NT2/D1 (cell line): ENCODE measurements around the gene SIAH3.

Source experiments
- DNase-seq: peaks from one replicate; pipeline ENCODE4 v3.0.0-alpha.2; 2011; ENCODE audit warnings: low read depth, low spot score
- H3K27me3 ChIP-seq: 2 replicates; pipeline ENCODE4 v1.6.0; 2011; ENCODE audit warnings: mild to moderate bottlenecking; ENCODE audit not compliant: insufficient read length, insufficient read depth
- H3K36me3 ChIP-seq: 2 replicates; pipeline ENCODE4 v1.6.1; 2011; ENCODE audit warnings: mild to moderate bottlenecking, low read length, mixed read lengths; ENCODE audit not compliant: insufficient read depth, insufficient read length
- H3K4me1 ChIP-seq: 2 replicates; pipeline ENCODE4 v1.5.1; 2011; ENCODE audit not compliant: insufficient read depth, insufficient read length
- H3K4me3 ChIP-seq: 2 replicates; pipeline ENCODE4 v1.5.1; 2011; ENCODE audit warnings: low read depth; ENCODE audit not compliant: insufficient read length
- H3K9ac ChIP-seq: 2 replicates; pipeline ENCODE4 v1.6.0; 2011; ENCODE audit warnings: low read depth; ENCODE audit not compliant: insufficient read length
- H3K9me3 ChIP-seq: 2 replicates; pipeline ENCODE4 v1.5.1; 2011; ENCODE audit warnings: mild to moderate bottlenecking, low read length; ENCODE audit not compliant: insufficient read depth
- SUZ12 ChIP-seq: IDR thresholded peaks from 2 replicates; pipeline ENCODE4 v1.6.1; 2011; ENCODE audit not compliant: insufficient read length, insufficient read depth; ENCODE audit errors: extremely low read depth
- YY1 ChIP-seq: IDR thresholded peaks from 2 replicates; pipeline ENCODE4 v1.6.1; 2011; ENCODE audit not compliant: insufficient read length, insufficient read depth
- ZNF274 ChIP-seq: IDR thresholded peaks from 2 replicates; pipeline ENCODE4 v1.6.1; 2011; ENCODE audit warnings: mild to moderate bottlenecking, low read depth, low read length

The SIAH3 gene

DNA sequence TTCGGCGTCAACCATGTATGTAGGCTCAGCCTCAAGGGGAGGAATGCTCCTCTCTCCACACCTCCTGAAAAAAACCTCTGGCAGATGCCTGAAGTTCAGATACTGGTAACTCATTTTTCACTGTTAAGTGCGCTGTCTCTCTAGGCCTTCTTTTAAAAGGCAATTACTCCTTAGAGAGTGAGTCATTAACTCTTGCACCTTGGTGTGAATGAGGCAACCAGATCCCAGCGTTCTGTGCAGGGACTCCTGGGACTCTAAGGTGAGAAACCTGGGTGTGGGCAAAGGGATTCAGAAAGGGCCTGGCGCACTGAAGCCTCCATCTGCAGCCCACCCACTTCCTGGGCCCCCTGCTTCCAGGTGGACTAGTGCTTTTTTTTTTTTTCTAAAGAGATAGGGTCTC, 71.7 kb downstream of the SIAH3 start:
- DNase-seq = no peak
- Histone ChIP-seq H3K9me3 (no peaks in the 10 kb centered on the region), H3K36me3 (no peaks in the 10 kb centered on the region), H3K4me1 (no peaks in the 10 kb centered on the region), H3K4me3 (no peak overlapping the region), H3K27me3 (no peaks in the 10 kb centered on the region), H3K9ac (no peak overlapping the region)
- TF ChIP-seq YY1 (no peak), SUZ12 (no peak), ZNF274 (no peak)

DNA sequence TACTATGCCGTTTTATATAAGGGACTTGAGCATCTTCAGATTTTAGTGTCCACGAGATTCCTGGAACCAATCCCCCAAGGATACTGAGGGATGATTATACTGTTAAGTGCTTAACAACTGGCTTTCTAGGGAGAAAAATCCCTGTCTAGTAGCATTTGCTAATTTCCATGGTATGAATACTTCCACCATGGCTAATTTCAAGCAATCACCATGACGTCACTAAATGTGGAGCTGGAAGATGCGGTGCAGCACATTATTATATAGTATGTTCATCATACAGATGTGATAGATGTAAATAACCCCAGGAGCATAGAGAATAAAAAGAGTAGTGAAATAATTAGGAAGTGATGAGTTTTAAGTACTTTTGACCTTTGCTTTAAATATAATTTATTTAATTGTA, 72.7 kb downstream of the SIAH3 start:
- no peaks in the 10 kb centered on the region for H3K4me1 ChIP-seq
- no peak overlapping the region for H3K9ac ChIP-seq
- H3K36me3 ChIP-seq = no peaks in the 10 kb centered on the region
- H3K4me3 ChIP-seq = no peak overlapping the region
- H3K27me3 ChIP-seq = no peaks in the 10 kb centered on the region
- DNase-seq = no peak
- no peak for TF ChIP-seq SUZ12
- no peak for TF ChIP-seq ZNF274
- no peak for TF ChIP-seq YY1
- H3K9me3 ChIP-seq = no peaks in the 10 kb centered on the region

DNA sequence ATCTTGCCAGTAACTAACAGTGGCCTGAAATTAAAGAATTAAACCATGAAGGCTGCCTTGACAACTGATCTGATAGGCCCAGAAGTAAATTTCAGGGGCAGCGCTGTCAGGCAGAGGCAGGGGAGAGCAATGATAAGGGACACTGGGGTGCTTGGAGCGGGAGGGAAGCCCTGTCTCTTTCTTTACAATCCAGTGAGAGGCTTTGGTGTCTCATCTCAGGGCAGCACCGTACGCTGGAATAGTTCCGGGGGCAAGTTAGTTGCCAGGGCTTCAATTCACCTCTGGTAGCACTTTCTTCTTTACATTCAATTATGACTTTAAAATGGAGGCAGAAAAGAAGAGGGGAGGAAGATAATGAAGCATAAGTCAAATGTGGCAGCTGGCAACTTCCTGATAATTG, 74.8 kb downstream of the SIAH3 start:
- TF ChIP-seq SUZ12 (no peak), YY1 (no peak), ZNF274 (no peak)
- DNase-seq = no peak
- Histone ChIP-seq H3K4me1 (no peaks in the 10 kb centered on the region), H3K9ac (no peak overlapping the region), H3K9me3 (no peaks in the 10 kb centered on the region), H3K36me3 (no peaks in the 10 kb centered on the region), H3K27me3 (no peaks in the 10 kb centered on the region), H3K4me3 (no peak overlapping the region)

DNA sequence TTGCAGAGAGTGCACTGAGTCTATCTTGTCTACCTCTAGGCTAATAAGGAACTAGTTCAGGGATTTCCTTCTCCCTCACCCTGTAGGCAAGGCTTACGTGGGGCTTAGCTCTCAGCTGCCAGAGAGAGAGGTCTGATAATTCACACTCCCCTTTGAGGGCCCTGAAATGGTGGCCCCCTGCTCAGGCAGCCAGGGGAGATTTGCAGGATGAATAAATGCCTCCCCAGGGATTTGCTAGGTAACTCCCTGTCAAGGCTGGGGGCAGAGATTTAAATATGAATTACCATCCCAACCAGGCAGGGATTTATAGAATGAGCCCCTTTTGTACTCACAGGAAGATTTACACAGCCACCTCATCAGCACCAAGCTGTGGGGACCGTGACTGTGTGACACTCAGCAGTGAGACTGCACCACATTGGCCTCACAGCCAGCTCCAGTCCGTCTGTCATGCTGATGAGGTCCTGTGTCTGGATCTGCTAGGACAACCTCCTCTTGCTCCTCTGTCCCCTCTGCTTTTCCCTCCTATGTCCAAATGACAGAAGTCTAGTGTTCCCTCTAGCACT, 76.1 kb downstream of the SIAH3 start:
- no peaks in the 10 kb centered on the region for H3K9me3 ChIP-seq
- H3K27me3 ChIP-seq = no peaks in the 10 kb centered on the region
- no peaks in the 10 kb centered on the region for H3K36me3 ChIP-seq
- no peaks in the 10 kb centered on the region for H3K4me1 ChIP-seq
- H3K9ac ChIP-seq = no peak overlapping the region
- H3K4me3 ChIP-seq = no peak overlapping the region
- TF ChIP-seq ZNF274 (no peak), YY1 (no peak), SUZ12 (no peak)
- no peak for DNase-seq

DNA sequence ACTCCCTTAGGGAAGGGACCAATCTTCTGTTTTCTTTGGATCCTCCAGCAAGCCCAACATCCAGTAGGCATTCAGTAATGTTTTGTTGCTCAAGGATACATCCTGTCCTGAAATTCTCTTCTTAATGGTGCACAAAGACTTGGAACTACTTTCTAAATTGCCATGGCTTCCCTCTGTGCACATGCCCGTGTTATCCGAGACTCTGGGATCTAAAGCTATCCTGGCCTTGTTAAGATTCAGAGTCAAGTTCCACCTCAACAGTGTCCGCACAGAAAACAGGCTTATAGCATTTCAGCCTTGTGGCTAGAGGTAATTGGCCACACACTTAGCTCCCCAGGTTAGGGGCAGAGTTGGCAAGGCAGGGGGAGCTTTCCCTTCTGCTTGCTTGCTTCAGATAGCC, 77.6 kb downstream of the SIAH3 start:
- DNase-seq = no peak
- Histone ChIP-seq H3K4me3 (no peak overlapping the region), H3K9ac (no peak overlapping the region), H3K36me3 (no peaks in the 10 kb centered on the region), H3K9me3 (no peaks in the 10 kb centered on the region), H3K27me3 (no peaks in the 10 kb centered on the region), H3K4me1 (no peaks in the 10 kb centered on the region)
- no peak for TF ChIP-seq SUZ12
- TF ChIP-seq YY1 = no peak
- no peak for TF ChIP-seq ZNF274

DNA sequence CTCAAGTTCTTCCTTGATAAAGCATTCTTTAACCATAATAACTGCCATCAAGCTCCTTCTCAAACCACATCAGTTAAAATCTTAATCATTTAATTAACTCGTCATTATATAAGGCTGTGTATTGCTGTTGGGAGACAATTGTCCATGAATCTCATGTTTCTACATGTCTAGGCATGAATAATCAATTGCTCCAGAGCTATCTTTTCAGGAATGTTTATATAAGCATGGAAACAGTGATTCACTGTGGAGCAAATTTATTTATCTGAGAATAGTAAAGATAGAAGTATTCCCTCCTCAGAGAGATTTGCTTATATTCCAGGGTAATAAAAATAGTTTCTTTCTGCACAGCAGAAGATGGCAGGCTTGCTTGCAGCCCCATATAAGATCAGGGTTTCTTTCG, 78.3 kb downstream of the SIAH3 start:
- DNase-seq = no peak
- no peak overlapping the region for H3K9ac ChIP-seq
- H3K4me1 ChIP-seq = no peaks in the 10 kb centered on the region
- no peaks in the 10 kb centered on the region for H3K27me3 ChIP-seq
- H3K9me3 ChIP-seq = no peaks in the 10 kb centered on the region
- H3K36me3 ChIP-seq = no peaks in the 10 kb centered on the region
- TF ChIP-seq YY1 (no peak), SUZ12 (no peak)
- no peak overlapping the region for H3K4me3 ChIP-seq

DNA sequence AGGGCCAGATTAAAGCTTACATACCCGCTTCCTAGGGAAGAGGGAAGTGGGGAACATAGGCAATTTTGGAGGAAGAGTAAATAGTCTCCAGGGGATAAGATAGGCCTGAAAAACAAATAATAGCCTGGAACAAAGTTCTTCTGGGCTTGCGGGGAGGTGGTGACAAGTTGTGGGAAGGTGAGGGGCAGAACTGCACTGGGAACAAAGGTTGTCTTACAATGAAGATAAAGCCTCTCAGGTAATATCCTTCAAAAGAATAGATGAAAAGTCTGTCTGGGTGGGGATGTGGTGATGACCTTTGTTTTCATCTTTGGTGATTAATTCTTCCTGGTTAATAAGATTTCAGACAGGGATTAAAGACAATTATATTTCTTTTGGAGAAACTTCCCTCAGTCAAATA, 80.7 kb downstream of the SIAH3 start:
- no peak overlapping the region for H3K9ac ChIP-seq
- H3K9me3 ChIP-seq = no peaks in the 10 kb centered on the region
- H3K4me3 ChIP-seq = no peak overlapping the region
- H3K4me1 ChIP-seq = no peaks in the 10 kb centered on the region
- no peaks in the 10 kb centered on the region for H3K27me3 ChIP-seq
- DNase-seq = no peak
- no peaks in the 10 kb centered on the region for H3K36me3 ChIP-seq
- TF ChIP-seq SUZ12 = no peak
- TF ChIP-seq YY1 = no peak
- TF ChIP-seq ZNF274 = no peak
